Retinal pigment epithelial cell (primary cell): Measurements from ENCODE around the gene SPATA13.
"Not testable (repeated sequence)": the region's sequence is repeated elsewhere in the genome, so short reads cannot be mapped to it uniquely, and the experiment has no call there.

Experiments used
- DNase-seq: peaks from one replicate; pipeline ENCODE4 v3.0.0-alpha.2; 2010; ENCODE audit warnings: low read depth
- H3K4me3 ChIP-seq: 2 replicates; pipeline ENCODE4 v1.5.1; 2011; ENCODE audit warnings: mild to moderate bottlenecking, low read length, control low read depth, moderate library complexity
- TF ChIP-seq, protein P1 (sequence below): conservative IDR thresholded peaks from 2 replicates; pipeline ENCODE4 v1.5.1; 2011; ENCODE audit warnings: low read depth, low read length, control low read depth, inconsistent platforms

SPATA13 gene

DNA sequence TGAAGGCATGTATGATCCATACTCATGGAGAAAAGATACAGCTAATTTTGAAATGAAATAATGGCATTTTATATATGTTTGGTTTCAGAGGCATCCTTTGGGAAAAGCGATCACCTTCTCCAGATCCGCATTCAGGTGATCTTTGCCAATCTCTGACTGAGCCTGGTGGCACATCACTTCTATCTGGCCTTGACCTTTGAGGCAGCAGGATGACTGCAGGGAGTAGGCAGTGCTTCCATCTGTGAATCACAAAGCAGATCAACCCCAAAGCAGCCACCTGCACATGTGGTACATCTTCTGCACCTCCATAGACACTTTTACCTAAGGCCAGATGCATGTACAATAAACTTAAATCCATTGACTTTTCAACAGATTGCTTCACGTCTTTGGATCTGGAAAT is 53.4 kb downstream of the SPATA13 start:
- no peak for DNase-seq
- H3K4me3 ChIP-seq = no peak overlapping the region
- TF ChIP-seq, protein P1, sequence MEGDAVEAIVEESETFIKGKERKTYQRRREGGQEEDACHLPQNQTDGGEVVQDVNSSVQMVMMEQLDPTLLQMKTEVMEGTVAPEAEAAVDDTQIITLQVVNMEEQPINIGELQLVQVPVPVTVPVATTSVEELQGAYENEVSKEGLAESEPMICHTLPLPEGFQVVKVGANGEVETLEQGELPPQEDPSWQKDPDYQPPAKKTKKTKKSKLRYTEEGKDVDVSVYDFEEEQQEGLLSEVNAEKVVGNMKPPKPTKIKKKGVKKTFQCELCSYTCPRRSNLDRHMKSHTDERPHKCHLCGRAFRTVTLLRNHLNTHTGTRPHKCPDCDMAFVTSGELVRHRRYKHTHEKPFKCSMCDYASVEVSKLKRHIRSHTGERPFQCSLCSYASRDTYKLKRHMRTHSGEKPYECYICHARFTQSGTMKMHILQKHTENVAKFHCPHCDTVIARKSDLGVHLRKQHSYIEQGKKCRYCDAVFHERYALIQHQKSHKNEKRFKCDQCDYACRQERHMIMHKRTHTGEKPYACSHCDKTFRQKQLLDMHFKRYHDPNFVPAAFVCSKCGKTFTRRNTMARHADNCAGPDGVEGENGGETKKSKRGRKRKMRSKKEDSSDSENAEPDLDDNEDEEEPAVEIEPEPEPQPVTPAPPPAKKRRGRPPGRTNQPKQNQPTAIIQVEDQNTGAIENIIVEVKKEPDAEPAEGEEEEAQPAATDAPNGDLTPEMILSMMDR = no peak

DNA sequence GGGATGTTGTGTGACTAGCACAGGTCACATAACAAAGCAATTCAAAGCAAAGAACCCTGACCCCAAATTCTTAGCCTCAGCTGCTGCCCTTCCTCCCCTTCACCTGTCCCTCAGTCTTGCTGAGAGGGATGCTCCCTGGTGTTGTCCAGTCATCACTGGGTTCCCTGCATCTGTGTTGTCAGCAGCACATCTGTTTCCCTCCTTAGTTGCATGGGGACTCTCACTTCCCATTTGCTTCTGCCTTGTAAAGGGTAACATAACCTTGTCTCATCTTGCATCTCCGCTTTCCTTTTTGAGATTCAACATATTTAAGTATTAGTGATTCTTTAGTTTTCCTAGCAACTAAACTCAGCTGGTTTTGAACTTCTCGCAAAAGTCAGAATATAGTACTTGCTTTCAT is 54.0 kb downstream of the SPATA13 start:
- TF ChIP-seq, protein P1 = no peak
- DNase-seq = no peak
- H3K4me3 ChIP-seq = no peak overlapping the region

DNA sequence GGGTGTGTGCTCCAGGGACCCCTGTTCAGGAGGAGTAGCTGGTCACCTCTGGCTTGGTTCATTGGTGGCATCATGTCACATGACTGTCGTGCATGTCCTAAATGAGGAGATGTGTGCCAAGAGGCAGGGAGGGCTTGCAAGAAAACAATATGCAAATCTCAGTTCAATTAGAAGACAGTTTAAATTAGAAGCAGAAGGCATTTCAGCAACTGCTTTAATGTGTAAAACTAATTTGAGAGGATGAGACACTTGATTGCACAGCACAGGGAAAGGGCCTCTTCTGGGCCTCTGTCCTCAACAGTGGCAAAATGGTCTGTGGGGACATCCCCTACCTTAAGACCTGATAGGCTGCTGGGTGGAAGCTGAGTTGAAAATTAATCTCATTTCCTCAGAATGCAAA is 54.6 kb downstream of the SPATA13 start:
- DNase-seq = no peak
- TF ChIP-seq, protein P1 = no peak
- no peak overlapping the region for H3K4me3 ChIP-seq

DNA sequence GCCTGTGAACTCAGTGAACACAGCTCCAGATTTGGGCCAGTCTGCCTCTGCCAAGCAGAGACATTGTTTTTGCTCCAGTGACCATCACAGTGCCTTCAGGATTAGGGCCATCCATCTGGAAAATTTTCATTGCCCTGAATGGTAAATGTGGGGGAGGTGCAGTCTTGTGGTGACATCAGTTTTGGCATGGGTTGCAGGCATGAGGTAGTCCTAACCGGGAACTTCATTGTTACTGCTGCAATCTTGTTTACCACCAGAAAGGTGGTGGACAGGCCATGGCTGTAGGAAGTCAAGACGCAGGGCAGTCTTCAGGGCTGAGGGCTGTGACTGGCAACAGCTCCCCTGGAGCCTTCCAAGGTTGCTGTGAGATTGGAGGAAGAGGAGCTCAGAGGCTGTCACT is 55.2 kb downstream of the SPATA13 start:
- peak; percentile 83 for DNase-seq
- no peak overlapping the region for H3K4me3 ChIP-seq
- TF ChIP-seq, protein P1 = no peak

DNA sequence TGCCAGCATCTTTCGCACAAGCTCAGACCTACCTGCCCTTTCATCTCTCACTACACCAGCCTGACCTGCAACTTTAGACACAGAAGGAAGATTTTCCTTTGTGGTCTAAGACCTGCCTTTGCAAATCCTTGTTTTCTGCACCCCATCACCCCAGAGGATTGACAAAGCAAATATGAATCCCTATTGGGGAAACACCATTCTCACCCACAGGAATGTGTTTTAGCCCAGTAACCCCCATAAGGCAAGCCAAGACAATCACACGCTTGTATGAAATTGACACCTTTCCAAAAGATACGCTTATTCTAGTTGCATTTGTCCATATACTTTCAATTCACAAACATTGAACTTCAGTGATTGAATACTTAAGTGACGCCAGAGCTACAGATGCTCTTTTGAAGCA is 55.7 kb downstream of the SPATA13 start:
- no peak overlapping the region for H3K4me3 ChIP-seq
- TF ChIP-seq, protein P1 = no peak
- no peak for DNase-seq

DNA sequence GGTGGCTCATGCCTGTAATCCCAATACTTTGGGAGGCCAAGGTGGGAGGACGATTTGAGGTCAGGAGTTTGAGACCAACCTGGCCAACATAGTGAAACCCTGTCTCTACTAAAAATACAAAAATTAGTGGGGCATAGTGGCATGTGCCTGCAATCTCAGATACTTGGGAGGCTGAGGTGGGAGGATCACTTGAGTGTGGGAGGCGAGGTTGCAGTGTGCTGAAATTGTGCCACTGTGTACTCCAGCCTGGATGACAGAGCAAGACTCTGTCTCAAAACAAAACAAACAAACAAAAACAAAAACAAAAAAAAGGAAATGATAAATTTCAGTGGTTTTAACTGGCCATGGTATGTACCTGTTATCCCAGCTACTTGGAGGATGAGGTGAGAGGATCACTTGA is 56.3 kb downstream of the SPATA13 start:
- not testable (repeated sequence) for DNase-seq, H3K4me3 ChIP-seq

DNA sequence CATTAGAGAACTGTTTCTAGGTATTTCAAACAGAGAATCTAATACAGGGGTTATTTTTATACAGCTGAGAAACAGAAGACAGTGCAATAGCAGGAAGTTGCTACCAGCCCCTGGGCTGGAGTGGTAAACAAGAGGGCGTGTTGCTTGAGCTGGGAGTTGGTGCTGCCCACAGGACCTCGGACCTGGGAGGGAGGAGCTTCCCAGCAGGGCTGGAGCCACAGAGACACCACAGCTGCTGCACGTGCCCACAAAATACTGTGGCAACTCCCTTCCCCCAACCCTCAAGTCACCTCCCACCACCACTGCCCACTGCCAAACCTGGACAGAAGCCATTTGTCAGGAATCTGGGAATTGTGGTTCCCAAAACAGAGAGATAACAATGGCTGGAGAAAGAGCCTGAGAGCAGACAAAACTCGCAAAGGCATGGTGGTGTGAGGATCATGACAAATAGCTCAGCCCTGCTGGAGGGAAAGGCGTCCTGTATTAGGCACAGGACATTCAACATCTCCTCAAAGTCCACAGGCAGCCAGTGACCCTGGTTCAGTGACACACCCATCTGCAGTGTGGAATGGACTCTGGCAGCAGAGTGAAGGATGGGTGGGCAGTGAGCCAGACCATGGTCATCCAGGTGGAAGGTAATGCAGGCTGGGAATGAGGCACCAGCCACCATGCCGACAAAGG is 57.2 kb downstream of the SPATA13 start:
- no peak overlapping the region for H3K4me3 ChIP-seq
- TF ChIP-seq, protein P1 = no peak
- no peak for DNase-seq
